Endothelial cell of umbilical vein (primary cell): Measurements from ENCODE around the gene LRRN3. TPM values are rescaled to one million over a fixed set of nuclear protein-coding genes. Genes with fewer than 3 reads are reported as not detected.

Source experiments
- BruUV-seq: library from RNA; stranded (reverse); fragments of 400-500 nt; replicated peaks from 2 replicates; lab custom pipeline; 2021; lab: Mats Ljungman, UMichigan
- CTCF ChIA-PET: fragments of 300-600, 350-600 bp; sonication (Branson Sonifier 250); formaldehyde crosslinking; loops from one replicate; lab custom pipeline; 2021; ENCODE audit warnings: antibody characterized with exemption, inconsistent platforms; lab: Charles Lee
- POLR2A ChIA-PET: fragments of 300-600, 350-600 bp; sonication (Branson Sonifier 250); formaldehyde crosslinking; loops from one replicate; lab custom pipeline; 2021; ENCODE audit warnings: antibody characterized with exemption, inconsistent platforms; lab: Charles Lee
- DNase-seq: peaks from one replicate; pipeline ENCODE4 v3.0.0-alpha.2; 2011; ENCODE audit warnings: low read depth, low spot score
- FAIRE-seq: peaks from 2 replicates; lab custom pipeline; 2011; peaks lifted over from hg19 to GRCh38; lab: Jason Lieb, UNC
- H2AFZ ChIP-seq: 2 replicates; pipeline ENCODE4 v1.6.0; 2012; ENCODE audit warnings: low read depth, low read length, control low read depth, inconsistent platforms
- H3K27ac ChIP-seq: 2 replicates; pipeline ENCODE4 v1.5.1; 2011; ENCODE audit warnings: low read depth, mild to moderate bottlenecking, control low read depth, low read length, moderate library complexity; ENCODE audit not compliant: insufficient read depth
- H3K27me3 ChIP-seq, 2 experiments: 2 replicates each; pipeline versions ENCODE4 v1.6.0 to v1.6.1; 2011; ENCODE audit warnings: low read length in 2 of 2, mixed read lengths in 1 of 2; ENCODE audit not compliant: control insufficient read depth in 2 of 2, insufficient read depth in 2 of 2
- H3K36me3 ChIP-seq, 2 experiments: 2 replicates in 1 of 2; 3 replicates in 1 of 2; pipeline ENCODE4 v1.5.1; 2011; ENCODE audit warnings: low read length in 2 of 2, mild to moderate bottlenecking in 1 of 2, moderate library complexity in 1 of 2; ENCODE audit not compliant: control insufficient read depth in 2 of 2, insufficient read depth in 2 of 2; ENCODE audit errors: extremely low read depth in 1 of 2
- H3K4me1 ChIP-seq: 3 replicates; pipeline ENCODE4 v1.5.1; 2011; ENCODE audit warnings: mild to moderate bottlenecking, low read length; ENCODE audit not compliant: control insufficient read depth, insufficient read depth; ENCODE audit errors: extremely low read depth
- H3K4me2 ChIP-seq: 2 replicates; pipeline ENCODE4 v1.6.1; 2011; ENCODE audit warnings: low read length, control low read depth, mixed read lengths; ENCODE audit not compliant: insufficient read depth
- H3K4me3 ChIP-seq, 3 experiments: fragments of 200-600 bp in 1 of 3; sonication (generic), shearing (Covaris generic) in 1 of 3; replicated peaks in 1 of 3; 2 replicates each; pipeline ENCODE4 v1.5.1; 2011 to 2016; ENCODE audit warnings: control low read depth in 3 of 3, low read length in 3 of 3, mild to moderate bottlenecking in 2 of 3, inconsistent platforms in 1 of 3, low read depth in 1 of 3, moderate library complexity in 1 of 3; ENCODE audit not compliant: insufficient read depth in 1 of 3
- H3K79me2 ChIP-seq: 2 replicates; pipeline ENCODE4 v1.6.0; 2012; ENCODE audit warnings: low read length, inconsistent platforms; ENCODE audit not compliant: control insufficient read depth, insufficient read depth
- H3K9ac ChIP-seq: replicated peaks from 2 replicates; pipeline ENCODE3; 2011; ENCODE audit warnings: low read length, control low read depth; ENCODE audit not compliant: insufficient read depth; ENCODE audit errors: extremely low read depth
- H3K9me1 ChIP-seq: replicated peaks from 3 replicates; pipeline ENCODE4 v1.6.0; 2011; ENCODE audit warnings: mild to moderate bottlenecking, low read length; ENCODE audit not compliant: control insufficient read depth, insufficient read depth; ENCODE audit errors: extremely low read depth
- H3K9me3 ChIP-seq: replicated peaks from 2 replicates; pipeline ENCODE4 v1.5.1; 2012; ENCODE audit warnings: low read length, inconsistent platforms; ENCODE audit not compliant: control insufficient read depth, insufficient read depth
- H4K20me1 ChIP-seq: replicated peaks from 2 replicates; pipeline ENCODE3; 2011; ENCODE audit warnings: mild to moderate bottlenecking, low read length; ENCODE audit not compliant: control insufficient read depth, insufficient read depth; ENCODE audit errors: extremely low read depth
- EZH2 ChIP-seq: IDR thresholded peaks from 2 replicates; pipeline ENCODE4 v1.6.1; 2012; ENCODE audit warnings: borderline replicate concordance, low read depth, mild to moderate bottlenecking, moderate library complexity, low read length, inconsistent platforms; ENCODE audit not compliant: severe bottlenecking
- FOS ChIP-seq: IDR thresholded peaks from 2 replicates; pipeline ENCODE4 v1.6.1; 2011; ENCODE audit warnings: mild to moderate bottlenecking, low read length, moderate library complexity, borderline replicate concordance; ENCODE audit not compliant: insufficient read depth
- GATA2 ChIP-seq: IDR thresholded peaks from 2 replicates; pipeline ENCODE4 v1.7.0; 2011; ENCODE audit warnings: low read depth, mild to moderate bottlenecking, moderate library complexity, mixed read lengths, low read length; ENCODE audit not compliant: insufficient read length, insufficient read depth
- JUN ChIP-seq: IDR thresholded peaks from 2 replicates; pipeline ENCODE4 v1.6.1; 2011; ENCODE audit warnings: borderline replicate concordance, low read depth; ENCODE audit not compliant: insufficient read length, insufficient read depth
- MAX ChIP-seq: IDR thresholded peaks from 2 replicates; pipeline ENCODE4 v1.6.1; 2011; ENCODE audit not compliant: insufficient read depth, insufficient read length
- MYC ChIP-seq: IDR thresholded peaks from one replicate; pipeline ENCODE4 v1.6.1; 2011; ENCODE audit warnings: mild to moderate bottlenecking, low read depth, low read length
- POLR2A ChIP-seq: IDR thresholded peaks from 2 replicates; pipeline ENCODE4 v1.6.1; 2012; ENCODE audit warnings: low read depth, mild to moderate bottlenecking, control low read depth, low read length
- POLR2AphosphoS5 ChIP-seq: IDR thresholded peaks from 2 replicates; pipeline ENCODE4 v1.6.1; 2012; ENCODE audit warnings: low read depth, mild to moderate bottlenecking, control low read depth, low read length, moderate library complexity; ENCODE audit not compliant: insufficient read depth
- dilution Hi-C: fragments of 300-500 bp; cut with MboI; formaldehyde crosslinking; loops from one replicate; pipeline ENCODE4 v1.15.0; 2019; ENCODE audit warnings: low sequenced_read_pairs; ENCODE audit not compliant: extremely low pct_ligation_motif_present
- intact Hi-C: fragments of 100-400 bp; cut with micrococcal nuclease; formaldehyde crosslinking; loops from one replicate; pipeline ENCODE4 v1.10.0; 2022
- polyA plus RNA-seq, 4 experiments: library from polyadenylated mRNA; depleted of rRNA in 3 of 4; stranded (reverse) in 3 of 4; unstranded in 1 of 4; fragments of >200 nt; gene quantifications; 2 replicates each; pipeline versions ENCODE4 v1.2.1 to v1.2.3, GENCODE V29; 2011 to 2012; ENCODE audit warnings: missing spikeins in 1 of 4
- total RNA-seq: library from RNA; stranded (reverse); gene quantifications from 2 replicates; pipeline ENCODE4 v1.2.3, GENCODE V29; 2021
- TF ChIP-seq, protein P1 (sequence below), 2 donors: IDR thresholded peaks; 1 replicate in 1 of 2; 2 replicates in 1 of 2; pipeline ENCODE4 v1.5.1; 2011; ENCODE audit warnings: low read length in 2 of 2, mild to moderate bottlenecking in 2 of 2, moderate library complexity in 2 of 2, control low read depth in 1 of 2, inconsistent platforms in 1 of 2, low read depth in 1 of 2; ENCODE audit not compliant: insufficient read depth in 1 of 2; ENCODE audit errors: extremely low read depth in 1 of 2

LRRN3 gene
- total and polyA plus RNA-seq, 2 donors (not counting 3 experiments of a cell fraction or from before 2014, with no cell fraction given): not detected

DNA sequence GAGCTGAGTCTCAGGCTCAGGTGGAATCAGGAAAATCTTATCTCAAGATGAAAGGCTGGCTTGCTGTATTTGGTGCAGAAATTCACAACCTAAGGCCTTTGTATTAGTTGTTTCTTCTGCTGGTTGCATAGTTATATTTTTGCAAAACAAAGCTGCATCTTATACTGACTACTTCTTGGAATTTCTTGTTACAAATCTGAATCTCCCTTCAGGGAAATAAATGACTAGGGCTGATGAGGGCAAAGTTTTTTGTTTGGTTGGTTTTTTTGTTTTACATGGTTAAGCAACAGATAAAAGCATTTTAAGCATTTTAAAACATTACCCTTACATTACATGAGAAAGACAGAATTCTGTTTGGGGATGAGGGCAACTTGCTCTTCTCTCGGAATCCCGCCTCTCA, 13.9 kb upstream of the LRRN3 start:
- peaks cover 2% of the 10 kb centered on the region for H3K4me1 ChIP-seq
- ChIA-PET CTCF (no interaction called here), POLR2A (no interaction called here)
- no peak overlapping the region for H3K27ac ChIP-seq
- no peaks in the 10 kb centered on the region for H3K9me1 ChIP-seq
- intact Hi-C loops: no loop called here
- no peak for DNase-seq
- H3K27me3 ChIP-seq: no peaks in the 10 kb centered on the region
- dilution Hi-C loops: no loop called here
- H4K20me1 ChIP-seq: no peaks in the 10 kb centered on the region
- H2AFZ ChIP-seq: no peak overlapping the region
- H3K36me3 ChIP-seq: no peaks in the 10 kb centered on the region
- no peak overlapping the region for H3K9ac ChIP-seq
- no peak for FAIRE-seq
- no peak overlapping the region for H3K4me2 ChIP-seq
- H3K4me3 ChIP-seq: no peak overlapping the region
- TF ChIP-seq MYC: no peak
- no peak for TF ChIP-seq POLR2AphosphoS5
- no peak for TF ChIP-seq JUN
- TF ChIP-seq EZH2: no peak
- TF ChIP-seq POLR2A: no peak
- no peaks in the 10 kb centered on the region for H3K79me2 ChIP-seq
- H3K9me3 ChIP-seq: no peaks in the 10 kb centered on the region
- no TSS peak for BruUV-seq

DNA sequence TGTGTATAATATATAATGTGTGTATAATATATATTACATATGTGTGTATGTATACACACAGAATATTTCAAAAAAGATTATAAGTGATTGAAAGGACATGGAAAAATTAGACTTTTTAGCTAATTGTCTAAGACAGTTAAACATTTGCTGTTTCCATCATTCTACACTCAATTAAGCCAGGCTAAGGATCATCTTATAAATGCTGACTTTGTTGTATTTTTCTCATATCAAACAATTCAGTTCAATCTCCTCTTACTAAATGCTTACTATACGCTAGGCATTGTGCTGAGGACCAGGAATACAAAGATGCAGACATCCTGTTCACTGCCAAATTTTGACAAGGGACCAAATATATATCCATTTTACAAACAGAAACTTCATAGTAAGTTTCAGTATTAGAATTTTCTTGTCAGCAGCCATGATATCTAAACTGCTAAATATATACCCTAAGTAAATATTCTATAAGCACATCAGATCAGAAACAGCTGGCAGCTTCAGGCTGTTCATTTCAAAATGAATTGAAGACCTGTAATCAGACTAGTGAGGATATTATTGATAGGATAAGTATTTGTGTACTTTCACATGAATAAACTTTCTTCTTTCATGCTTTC, 10.3 kb upstream of the LRRN3 start:
- DNase-seq (no peak), FAIRE-seq (no peak)
- Histone ChIP-seq H3K79me2 (no peaks in the 10 kb centered on the region), H3K27ac (no peak overlapping the region), H3K4me3 (no peak overlapping the region), H2AFZ (no peak overlapping the region), H4K20me1 (no peaks in the 10 kb centered on the region), H3K4me1 (no peaks in the 10 kb centered on the region), H3K36me3 (no peaks in the 10 kb centered on the region), H3K9me3 (no peaks in the 10 kb centered on the region), H3K9me1 (no peaks in the 10 kb centered on the region), H3K27me3 (no peaks in the 10 kb centered on the region), H3K4me2 (no peak overlapping the region), H3K9ac (no peak overlapping the region)
- POLR2A ChIA-PET: no interaction called here
- intact Hi-C loops (no loop called here), dilution Hi-C loops (no loop called here)
- TF ChIP-seq JUN (no peak), POLR2AphosphoS5 (no peak), FOS (no peak), MAX (no peak), POLR2A (no peak), GATA2 (no peak), EZH2 (no peak), MYC (no peak)
- TF ChIP-seq, protein P1, sequence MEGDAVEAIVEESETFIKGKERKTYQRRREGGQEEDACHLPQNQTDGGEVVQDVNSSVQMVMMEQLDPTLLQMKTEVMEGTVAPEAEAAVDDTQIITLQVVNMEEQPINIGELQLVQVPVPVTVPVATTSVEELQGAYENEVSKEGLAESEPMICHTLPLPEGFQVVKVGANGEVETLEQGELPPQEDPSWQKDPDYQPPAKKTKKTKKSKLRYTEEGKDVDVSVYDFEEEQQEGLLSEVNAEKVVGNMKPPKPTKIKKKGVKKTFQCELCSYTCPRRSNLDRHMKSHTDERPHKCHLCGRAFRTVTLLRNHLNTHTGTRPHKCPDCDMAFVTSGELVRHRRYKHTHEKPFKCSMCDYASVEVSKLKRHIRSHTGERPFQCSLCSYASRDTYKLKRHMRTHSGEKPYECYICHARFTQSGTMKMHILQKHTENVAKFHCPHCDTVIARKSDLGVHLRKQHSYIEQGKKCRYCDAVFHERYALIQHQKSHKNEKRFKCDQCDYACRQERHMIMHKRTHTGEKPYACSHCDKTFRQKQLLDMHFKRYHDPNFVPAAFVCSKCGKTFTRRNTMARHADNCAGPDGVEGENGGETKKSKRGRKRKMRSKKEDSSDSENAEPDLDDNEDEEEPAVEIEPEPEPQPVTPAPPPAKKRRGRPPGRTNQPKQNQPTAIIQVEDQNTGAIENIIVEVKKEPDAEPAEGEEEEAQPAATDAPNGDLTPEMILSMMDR (IDR thresholded peaks at IDR 0.05; ENCODE audit: extremely low read depth in 1 of 2, insufficient read depth in 1 of 2, low read depth in 1 of 2, low read length in 2 of 2): no peak
- BruUV-seq: no TSS peak
- CTCF ChIA-PET: no interaction called here
